Loucy (cell line): ENCODE results near the gene ENHO.

Experiments
- CTCF ChIP-seq: fragments of 200-600 bp; sonication (generic); conservative IDR thresholded peaks from 2 replicates; pipeline ENCODE4 v1.5.1; 2014; ENCODE audit warnings: mild to moderate bottlenecking, antibody characterized with exemption, low read length
- EZH2phosphoT487 ChIP-seq: fragments of 200-600 bp; IDR thresholded peaks from 2 replicates; pipeline ENCODE4 v1.6.1; 2018; ENCODE audit warnings: antibody characterized with exemption, mild to moderate bottlenecking, moderate library complexity, borderline replicate concordance

GRCh38 chr9:34554211-34555001 lies 31.6 kb upstream of the ENHO start:
- TF ChIP-seq CTCF (no peak), EZH2phosphoT487 (no peak)
